H9 (cell line): ENCODE results near the gene BZW1. TPM values are rescaled to one million over a fixed set of nuclear protein-coding genes. Genes with fewer than 3 reads are reported as not detected.

ENCODE experiments used
- DNase-seq: peaks from one replicate; pipeline ENCODE4 v3.0.0-alpha.2; 2017
- H2AFZ ChIP-seq: one replicate; pipeline ENCODE4 v1.6.1; 2013; ENCODE audit warnings: mild to moderate bottlenecking, low read length, control low read depth, moderate library complexity
- H2AK5ac ChIP-seq: 2 replicates; pipeline ENCODE4 v1.6.1; 2013; ENCODE audit warnings: low read length, control low read depth, mixed read lengths; ENCODE audit not compliant: insufficient read length
- H2BK120ac ChIP-seq: one replicate; pipeline ENCODE4 v1.6.1; 2013; ENCODE audit warnings: low read depth, mild to moderate bottlenecking, low read length, control low read depth, inconsistent platforms; ENCODE audit not compliant: poor library complexity, severe bottlenecking
- H2BK12ac ChIP-seq: 2 replicates; pipeline ENCODE4 v1.6.1; 2013; ENCODE audit warnings: low read length, control low read depth, mixed read lengths, low read depth; ENCODE audit not compliant: insufficient read length
- H2BK15ac ChIP-seq: 2 replicates; pipeline ENCODE4 v1.6.1; 2013; ENCODE audit warnings: low read depth, low read length, control low read depth
- H2BK20ac ChIP-seq: one replicate; pipeline ENCODE4 v1.6.1; 2013; ENCODE audit warnings: low read depth, mild to moderate bottlenecking, low read length, control low read depth, inconsistent platforms; ENCODE audit not compliant: poor library complexity, severe bottlenecking
- H2BK5ac ChIP-seq: 2 replicates; pipeline ENCODE4 v1.6.1; 2013; ENCODE audit warnings: low read length, control low read depth, mixed read lengths; ENCODE audit not compliant: insufficient read length
- H3K14ac ChIP-seq: 2 replicates; pipeline ENCODE4 v1.6.1; 2013; ENCODE audit warnings: low read length, control low read depth; ENCODE audit not compliant: insufficient read depth
- H3K18ac ChIP-seq: 2 replicates; pipeline ENCODE4 v1.6.1; 2013; ENCODE audit warnings: low read depth, mild to moderate bottlenecking, mixed read lengths, low read length, control low read depth; ENCODE audit not compliant: insufficient read length
- H3K23ac ChIP-seq: 2 replicates; pipeline ENCODE4 v1.6.1; 2013; ENCODE audit warnings: low read length, control low read depth, mixed read lengths, low read depth; ENCODE audit not compliant: insufficient read length
- H3K23me2 ChIP-seq: 2 replicates; pipeline ENCODE4 v1.6.1; 2013; ENCODE audit warnings: low read depth, mild to moderate bottlenecking, mixed read lengths, low read length, control low read depth; ENCODE audit not compliant: insufficient read length, poor library complexity, severe bottlenecking
- H3K27ac ChIP-seq: 2 replicates; pipeline ENCODE4 v1.5.1; 2013; ENCODE audit warnings: low read length, control low read depth, mixed read lengths, low read depth; ENCODE audit not compliant: insufficient read length
- H3K27me3 ChIP-seq: 2 replicates; pipeline ENCODE4 v1.6.1; 2013; ENCODE audit warnings: low read length, control low read depth, inconsistent platforms; ENCODE audit not compliant: insufficient read depth
- H3K4ac ChIP-seq: 2 replicates; pipeline ENCODE4 v1.6.1; 2013; ENCODE audit warnings: low read depth, mild to moderate bottlenecking, control low read depth, inconsistent platforms, low read length, moderate library complexity
- H3K4me1 ChIP-seq: 2 replicates; pipeline ENCODE4 v1.6.1; 2013; ENCODE audit warnings: low read length, control low read depth, inconsistent platforms; ENCODE audit not compliant: insufficient read depth
- H3K4me2 ChIP-seq: 2 replicates; pipeline ENCODE4 v1.6.1; 2013; ENCODE audit warnings: low read length, control low read depth, mixed read lengths; ENCODE audit not compliant: insufficient read length, insufficient read depth
- H3K56ac ChIP-seq: 2 replicates; pipeline ENCODE4 v1.6.1; 2013; ENCODE audit warnings: low read depth, mild to moderate bottlenecking, mixed read lengths, low read length, control low read depth; ENCODE audit not compliant: insufficient read length
- H3K79me1 ChIP-seq: 2 replicates; pipeline ENCODE4 v1.6.1; 2013; ENCODE audit warnings: low read depth, mild to moderate bottlenecking, moderate library complexity, low read length, control low read depth, inconsistent platforms; ENCODE audit not compliant: insufficient read depth, poor library complexity, severe bottlenecking
- H3K79me2 ChIP-seq: 2 replicates; pipeline ENCODE4 v1.6.1; 2013; ENCODE audit warnings: low read length, control low read depth, inconsistent platforms; ENCODE audit not compliant: insufficient read depth
- H3K9ac ChIP-seq: 2 replicates; pipeline ENCODE4 v1.6.1; 2013; ENCODE audit warnings: low read length, control low read depth, mixed read lengths; ENCODE audit not compliant: insufficient read length; ENCODE audit errors: extremely low read depth
- H3K9me3 ChIP-seq: one replicate; pipeline ENCODE4 v1.6.1; 2013; ENCODE audit warnings: low read depth, low read length, inconsistent platforms; ENCODE audit not compliant: control insufficient read depth
- H3T11ph ChIP-seq: one replicate; pipeline ENCODE4 v1.6.1; 2013; ENCODE audit warnings: mild to moderate bottlenecking, low read length, control low read depth, inconsistent platforms
- H4K20me1 ChIP-seq: one replicate; pipeline ENCODE4 v1.6.1; 2013; ENCODE audit not compliant: control insufficient read depth, insufficient read length, insufficient read depth
- H4K5ac ChIP-seq: 2 replicates; pipeline ENCODE4 v1.6.1; 2013; ENCODE audit warnings: low read depth, mild to moderate bottlenecking, mixed read lengths, low read length, control low read depth; ENCODE audit not compliant: insufficient read length
- H4K8ac ChIP-seq: replicated peaks from 2 replicates; pipeline ENCODE4 v1.6.1; 2013; ENCODE audit warnings: low read length, control low read depth, mixed read lengths, low read depth; ENCODE audit not compliant: insufficient read length
- H4K91ac ChIP-seq: 2 replicates; pipeline ENCODE4 v1.6.1; 2013; ENCODE audit warnings: low read depth, mild to moderate bottlenecking, moderate library complexity, mixed read lengths, low read length, control low read depth; ENCODE audit not compliant: insufficient read length
- H3K27ac Mint-ChIP-seq, 3 experiments: 2 replicates in 2 of 3; 3 replicates in 1 of 3; pipeline ENCODE4 v1.8.0; 2020 to 2021; ENCODE audit warnings: mixed read lengths in 3 of 3, mild to moderate bottlenecking in 1 of 3, moderate library complexity in 1 of 3
- H3K27me3 Mint-ChIP-seq: 2 replicates; pipeline ENCODE4 v1.8.0; 2021; ENCODE audit warnings: low read depth, mild to moderate bottlenecking, moderate library complexity, mixed read lengths
- H3K36me3 Mint-ChIP-seq, 3 experiments: 2 replicates in 2 of 3; 3 replicates in 1 of 3; pipeline ENCODE4 v1.8.0; 2020 to 2021; ENCODE audit warnings: low read depth in 3 of 3, mixed read lengths in 3 of 3; ENCODE audit not compliant: insufficient read depth in 1 of 3
- H3K4me1 Mint-ChIP-seq, 2 experiments: 2 replicates each; pipeline ENCODE4 v1.8.0; 2020; ENCODE audit warnings: mixed read lengths in 2 of 2
- H3K4me3 Mint-ChIP-seq, 2 experiments: 2 replicates in 1 of 2; 3 replicates in 1 of 2; pipeline ENCODE4 v1.8.0; 2020 to 2021; ENCODE audit warnings: mild to moderate bottlenecking in 2 of 2, mixed read lengths in 2 of 2, moderate library complexity in 1 of 2
- H3K9me3 Mint-ChIP-seq, 2 experiments: 2 replicates in 1 of 2; 3 replicates in 1 of 2; pipeline ENCODE4 v1.8.0; 2020; ENCODE audit warnings: mild to moderate bottlenecking in 2 of 2, mixed read lengths in 2 of 2, moderate library complexity in 1 of 2
- CTCF ChIP-seq: fragments of 200-600 bp; sonication (generic); conservative IDR thresholded peaks from 3 replicates; pipeline ENCODE4 v1.8.0; 2021; ENCODE audit warnings: antibody characterized with exemption, mild to moderate bottlenecking
- WGBS: extraction: QIAGEN DNeasy Blood & Tissue Kit; methylation state at CpG from one replicate; pipeline ENCODE4 v1.1.7; 2013; ENCODE audit warnings: missing lambda C conversion rate, low lambda C conversion rate, mixed read lengths; ENCODE audit not compliant: insufficient read length; ENCODE audit errors: extremely low coverage; 5-methylcytosine and 5-hydroxymethylcytosine counted together
- total RNA-seq: library from RNA; stranded (reverse); gene quantifications from 2 replicates; pipeline ENCODE4 v1.2.1, GENCODE V29; 2021

Gene BZW1
- total RNA-seq, 1 experiment from 2014 or later = 370 TPM

GRCh38 chr2:200786826-200787225 lies 24.9 kb upstream of the BZW1 start:
- no peak overlapping the region for H4K5ac ChIP-seq
- H4K91ac ChIP-seq = no peak overlapping the region
- Mint-ChIP-seq H3K27ac (no peak overlapping the region; a peak in 1 of 7 replicates), H3K4me1 (peaks cover 20 to 27% of the 10 kb centered on the region in 2 experiments), H3K36me3 (no peaks in the 10 kb centered on the region), H3K27me3 (peaks cover 4% of the 10 kb centered on the region; the same call in 1 of the 2 replicates), H3K4me3 (no peak overlapping the region), H3K9me3 (no peaks in the 10 kb centered on the region)
- H3K27me3 ChIP-seq = no peaks in the 10 kb centered on the region
- no peak overlapping the region for H2BK20ac ChIP-seq
- H2AK5ac ChIP-seq = no peak overlapping the region
- no peak for TF ChIP-seq CTCF
- H3K14ac ChIP-seq = no peak overlapping the region
- H2BK120ac ChIP-seq = no peak overlapping the region
- H3K23me2 ChIP-seq = no peaks in the 10 kb centered on the region
- H3K4me2 ChIP-seq = no peak overlapping the region
- no peak overlapping the region for H3T11ph ChIP-seq
- H2BK15ac ChIP-seq = no peak overlapping the region
- no peak for DNase-seq
- no peak overlapping the region for H2AFZ ChIP-seq
- no peak overlapping the region for H2BK5ac ChIP-seq
- H4K20me1 ChIP-seq = no peaks in the 10 kb centered on the region
- no peak overlapping the region for H3K9ac ChIP-seq
- H2BK12ac ChIP-seq = no peak overlapping the region
- no peak overlapping the region for H3K56ac ChIP-seq
- no peak overlapping the region for H3K23ac ChIP-seq
- no peak overlapping the region for H4K8ac ChIP-seq
- H3K79me1 ChIP-seq = no peaks in the 10 kb centered on the region
- H3K9me3 ChIP-seq = no peaks in the 10 kb centered on the region
- WGBS = no CpG with 5 or more reads among the region's 3 CpGs
- H3K18ac ChIP-seq = no peak overlapping the region
- no peaks in the 10 kb centered on the region for H3K79me2 ChIP-seq
- no peak overlapping the region for H3K4ac ChIP-seq
- no peak overlapping the region for H3K27ac ChIP-seq
- peaks cover 3% of the 10 kb centered on the region; the same call in 1 of the 2 replicates for H3K4me1 ChIP-seq
